DOHH2 (cell line): ENCODE data around the gene EFCAB7.

ENCODE experiments used
- H3F3A ChIP-seq: fragments of 200-600 bp; sonication (generic), shearing (Covaris generic); 2 replicates; pipeline ENCODE4 v1.6.0; 2016; ENCODE audit warnings: antibody characterized with exemption, mild to moderate bottlenecking; ENCODE audit not compliant: control insufficient read depth, insufficient read depth
- H3K27ac ChIP-seq: fragments of 200-600 bp; sonication (generic); 2 replicates; pipeline ENCODE4 v1.5.1; 2014; ENCODE audit warnings: low read depth, mild to moderate bottlenecking, low read length, moderate library complexity
- H3K27me3 ChIP-seq: fragments of 200-600 bp; sonication (generic); 2 replicates; pipeline ENCODE4 v1.6.1; 2014; ENCODE audit warnings: mild to moderate bottlenecking, low read length, mixed read lengths; ENCODE audit not compliant: control insufficient read depth
- H3K36me3 ChIP-seq: fragments of 200-600 bp; sonication (generic); 2 replicates; pipeline ENCODE4 v1.6.1; 2014; ENCODE audit warnings: mild to moderate bottlenecking, low read length, moderate library complexity, mixed read lengths; ENCODE audit not compliant: control insufficient read depth
- H3K4me1 ChIP-seq: fragments of 200-600 bp; sonication (generic); 2 replicates; pipeline ENCODE4 v1.6.1; 2014; ENCODE audit warnings: mild to moderate bottlenecking, low read length, mixed read lengths; ENCODE audit not compliant: control insufficient read depth
- H3K4me2 ChIP-seq: fragments of 200-600 bp; sonication (generic); 2 replicates; pipeline ENCODE4 v1.6.0; 2014; ENCODE audit warnings: mild to moderate bottlenecking, low read length, moderate library complexity
- H3K4me3 ChIP-seq: fragments of 200-600 bp; sonication (generic); 2 replicates; pipeline ENCODE4 v1.5.1; 2014; ENCODE audit warnings: mild to moderate bottlenecking, low read length, mixed read lengths
- H3K79me2 ChIP-seq: fragments of 200-600 bp; sonication (generic); 2 replicates; pipeline ENCODE4 v1.6.1; 2014; ENCODE audit warnings: mild to moderate bottlenecking, low read length, mixed read lengths; ENCODE audit not compliant: control insufficient read depth
- H3K9me2 ChIP-seq: fragments of 200-600 bp; sonication (generic); replicated peaks from 2 replicates; pipeline ENCODE4 v1.6.1; 2014; ENCODE audit warnings: mild to moderate bottlenecking, low read length, mixed read lengths; ENCODE audit not compliant: control insufficient read depth
- H3K9me3 ChIP-seq: fragments of 200-600 bp; sonication (generic); 2 replicates; pipeline ENCODE4 v1.6.1; 2014; ENCODE audit warnings: antibody characterized with exemption, low read length, mixed read lengths; ENCODE audit not compliant: control insufficient read depth, insufficient read depth
- H4K20me1 ChIP-seq: fragments of 200-600 bp; sonication (generic); 2 replicates; pipeline ENCODE4 v1.6.0; 2014; ENCODE audit warnings: low read depth, mild to moderate bottlenecking, antibody characterized with exemption, low read length, moderate library complexity; ENCODE audit not compliant: control insufficient read depth, insufficient read depth
- EZH2phosphoT487 ChIP-seq: fragments of 200-600 bp; sonication (generic); IDR thresholded peaks from 2 replicates; pipeline ENCODE4 v1.6.1; 2017; ENCODE audit warnings: borderline replicate concordance, mild to moderate bottlenecking, antibody characterized with exemption, low read length, moderate library complexity, mixed read lengths
- TF ChIP-seq, protein P1 (sequence below): fragments of 200-600 bp; sonication (generic); IDR thresholded peaks from one replicate; pipeline ENCODE4 v1.5.1; 2014; ENCODE audit warnings: antibody characterized with exemption, mild to moderate bottlenecking, low read depth, low read length; ENCODE audit not compliant: poor library complexity, severe bottlenecking

Gene EFCAB7

DNA sequence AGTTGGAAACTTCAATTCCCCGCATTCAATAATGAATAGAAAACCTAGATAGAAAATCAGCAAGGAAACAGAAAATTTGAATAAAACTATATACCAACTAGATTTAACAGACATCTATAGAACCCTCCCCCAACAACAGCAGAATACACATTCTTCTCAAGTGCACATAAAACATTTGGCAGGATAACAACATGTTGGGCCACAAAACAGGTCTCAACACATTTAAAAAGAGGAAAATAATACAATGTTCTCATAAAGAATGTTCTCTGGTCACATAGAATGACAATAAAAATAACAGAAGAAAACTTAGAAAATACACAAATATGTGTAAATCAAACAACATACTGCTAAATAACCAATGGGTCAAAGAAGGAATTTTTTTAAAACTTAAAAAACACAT is 25.2 kb upstream of the EFCAB7 start:
- H3K4me3 ChIP-seq, result no peak overlapping the region
- H3K9me3 ChIP-seq, result no peaks in the 10 kb centered on the region
- peaks cover 44% of the 10 kb centered on the region for H3K36me3 ChIP-seq
- H3K27me3 ChIP-seq, result no peaks in the 10 kb centered on the region
- H3K27ac ChIP-seq, result no peak overlapping the region
- peaks cover 54% of the 10 kb centered on the region for H3K79me2 ChIP-seq
- H3K4me1 ChIP-seq, result no peaks in the 10 kb centered on the region
- H3K9me2 ChIP-seq, result no peaks in the 10 kb centered on the region
- TF ChIP-seq, protein P1, sequence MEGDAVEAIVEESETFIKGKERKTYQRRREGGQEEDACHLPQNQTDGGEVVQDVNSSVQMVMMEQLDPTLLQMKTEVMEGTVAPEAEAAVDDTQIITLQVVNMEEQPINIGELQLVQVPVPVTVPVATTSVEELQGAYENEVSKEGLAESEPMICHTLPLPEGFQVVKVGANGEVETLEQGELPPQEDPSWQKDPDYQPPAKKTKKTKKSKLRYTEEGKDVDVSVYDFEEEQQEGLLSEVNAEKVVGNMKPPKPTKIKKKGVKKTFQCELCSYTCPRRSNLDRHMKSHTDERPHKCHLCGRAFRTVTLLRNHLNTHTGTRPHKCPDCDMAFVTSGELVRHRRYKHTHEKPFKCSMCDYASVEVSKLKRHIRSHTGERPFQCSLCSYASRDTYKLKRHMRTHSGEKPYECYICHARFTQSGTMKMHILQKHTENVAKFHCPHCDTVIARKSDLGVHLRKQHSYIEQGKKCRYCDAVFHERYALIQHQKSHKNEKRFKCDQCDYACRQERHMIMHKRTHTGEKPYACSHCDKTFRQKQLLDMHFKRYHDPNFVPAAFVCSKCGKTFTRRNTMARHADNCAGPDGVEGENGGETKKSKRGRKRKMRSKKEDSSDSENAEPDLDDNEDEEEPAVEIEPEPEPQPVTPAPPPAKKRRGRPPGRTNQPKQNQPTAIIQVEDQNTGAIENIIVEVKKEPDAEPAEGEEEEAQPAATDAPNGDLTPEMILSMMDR, result no peak
- TF ChIP-seq EZH2phosphoT487, result no peak
- no peaks in the 10 kb centered on the region; the same call in 1 of the 2 replicates for H3F3A ChIP-seq
- no peak overlapping the region for H3K4me2 ChIP-seq
- H4K20me1 ChIP-seq, result no peaks in the 10 kb centered on the region

DNA sequence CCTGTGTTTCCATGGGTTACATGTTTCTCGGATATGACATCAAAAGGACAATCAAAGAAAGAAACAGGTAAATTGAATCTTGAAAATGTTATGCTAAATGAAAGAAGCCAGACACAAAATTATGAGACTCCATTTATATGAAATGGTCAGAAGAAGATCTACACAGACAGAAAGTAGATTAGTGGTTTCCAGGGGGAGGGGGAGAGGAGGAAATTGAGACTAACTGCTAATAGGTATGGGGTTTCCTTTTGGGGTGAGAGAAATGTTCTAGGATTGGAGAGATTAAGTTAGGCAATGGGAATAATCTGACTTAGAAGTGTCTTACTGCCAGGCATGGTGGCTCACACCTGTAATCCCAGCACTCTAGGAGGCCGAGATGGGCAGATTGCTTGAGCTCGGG is 22.1 kb upstream of the EFCAB7 start:
- Histone ChIP-seq H3F3A (no peaks in the 10 kb centered on the region; the same call in 1 of the 2 replicates), H3K4me3 (no peak overlapping the region), H3K36me3 (peaks cover 46% of the 10 kb centered on the region), H3K4me1 (no peaks in the 10 kb centered on the region), H3K79me2 (peaks cover 34% of the 10 kb centered on the region), H3K4me2 (no peak overlapping the region), H3K27ac (no peak overlapping the region), H3K27me3 (no peaks in the 10 kb centered on the region), H4K20me1 (no peaks in the 10 kb centered on the region), H3K9me3 (no peaks in the 10 kb centered on the region; the same call in 1 of the 2 replicates), H3K9me2 (no peaks in the 10 kb centered on the region)
- TF ChIP-seq, protein P1, result no peak
- TF ChIP-seq EZH2phosphoT487, result no peak

DNA sequence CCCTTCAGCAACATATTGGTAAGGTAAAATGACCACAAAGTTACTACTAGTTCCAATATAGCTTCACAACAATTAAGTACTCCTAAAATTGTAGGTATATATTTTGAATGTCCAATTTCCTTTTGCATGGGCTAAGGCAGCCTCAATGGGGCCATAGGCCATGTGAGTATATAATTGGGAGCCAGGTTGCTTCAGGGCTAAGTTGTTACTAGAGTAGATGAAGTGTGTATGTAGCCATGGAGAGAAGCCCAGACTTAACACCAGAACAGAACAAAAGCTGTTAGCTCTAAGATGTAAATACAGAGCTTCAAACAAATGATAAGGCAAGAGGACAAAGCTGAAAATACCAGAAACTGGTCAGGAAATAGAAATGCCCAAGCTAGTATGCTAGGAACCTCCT is 16.5 kb upstream of the EFCAB7 start:
- H3K4me1 ChIP-seq, result no peaks in the 10 kb centered on the region
- no peaks in the 10 kb centered on the region for H3F3A ChIP-seq
- H3K27ac ChIP-seq, result no peak overlapping the region
- no peaks in the 10 kb centered on the region for H3K9me2 ChIP-seq
- H3K4me2 ChIP-seq, result no peak overlapping the region
- H4K20me1 ChIP-seq, result no peaks in the 10 kb centered on the region
- H3K79me2 ChIP-seq, result peaks cover 24% of the 10 kb centered on the region
- peaks cover 51% of the 10 kb centered on the region for H3K36me3 ChIP-seq
- H3K9me3 ChIP-seq, result no peaks in the 10 kb centered on the region; the same call in 1 of the 2 replicates
- no peaks in the 10 kb centered on the region for H3K27me3 ChIP-seq
- TF ChIP-seq, protein P1, result no peak
- TF ChIP-seq EZH2phosphoT487, result no peak
- no peak overlapping the region for H3K4me3 ChIP-seq
